Measurements from ENCODE around the gene GK2. TPM values are rescaled to one million over a fixed set of nuclear protein-coding genes. Genes with fewer than 3 reads are reported as not detected.

GK2 gene
- under 1 TPM in 1 of 4 donors, not detected in 3; 0.27 TPM for total RNA-seq

DNA sequence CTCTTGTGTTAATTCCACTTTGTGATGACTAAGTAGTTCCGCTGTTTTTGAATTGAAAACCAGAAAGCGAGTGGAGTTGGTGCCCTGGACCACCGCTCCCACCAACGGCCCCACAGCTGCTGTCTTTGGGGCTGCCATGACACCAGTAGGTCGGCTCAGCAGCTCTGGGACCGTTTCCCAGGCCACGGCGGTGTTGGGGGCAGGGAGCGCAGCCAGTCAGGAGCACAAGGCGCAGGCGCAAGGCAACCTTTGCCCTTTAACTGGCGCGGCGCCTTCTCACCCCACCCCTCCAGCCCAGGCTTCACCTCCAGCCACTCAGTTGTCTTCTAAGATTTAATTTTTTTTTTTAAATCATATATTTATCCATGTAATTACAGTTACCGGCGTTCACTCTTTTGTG, at the start of gene GK2:
GK2 (minus strand) TSS at position 166 of the 400 bp plus-strand sequence; CDS start at position 138, 28 bp downstream.
- WGBS, 2 donors: 95 to 97% methylated on average over 16 of the region's 16 CpGs
- intact Hi-C loops (cut with DNase I): no loop called here

GRCh38 chr4:79455216-79455615, 47.2 kb upstream of the GK2 start:
- Histone ChIP-seq H3K27ac (no peak overlapping the region), H3K36me3 (no peaks in the 10 kb centered on the region), H3K4me1 (no peaks in the 10 kb centered on the region), H3K9me3 (no peaks in the 10 kb centered on the region), H3K27me3 (no peaks in the 10 kb centered on the region), H3K4me3 (replicated peaks in 1 of 3) (no peak overlapping the region)
- WGBS, 2 donors: 40 to 50% methylated on average over 5 of the region's 5 CpGs
- no peak for TF ChIP-seq CTCF (IDR thresholded peaks at IDR 0.05)
- no peak for TF ChIP-seq POLR2A (IDR thresholded peaks at IDR 0.05)
- intact Hi-C loops (cut with DNase I): no loop called here
- DNase-seq: no peak

More for the DNA sequence above, at the start of gene GK2:
- Histone ChIP-seq H3K9me3 (no peaks in the 10 kb centered on the region), H3K27me3 (no peaks in the 10 kb centered on the region), H3K36me3 (no peaks in the 10 kb centered on the region), H3K4me1 (no peaks in the 10 kb centered on the region), H3K4me3 (replicated peaks in 1 of 3) (no peak within 1 kb of the TSS), H3K27ac (no peak within 1 kb of the TSS)
- TF ChIP-seq CTCF (IDR thresholded peaks at IDR 0.05) (no peak), POLR2A (IDR thresholded peaks at IDR 0.05) (no peak)
- no peak for DNase-seq

DNA sequence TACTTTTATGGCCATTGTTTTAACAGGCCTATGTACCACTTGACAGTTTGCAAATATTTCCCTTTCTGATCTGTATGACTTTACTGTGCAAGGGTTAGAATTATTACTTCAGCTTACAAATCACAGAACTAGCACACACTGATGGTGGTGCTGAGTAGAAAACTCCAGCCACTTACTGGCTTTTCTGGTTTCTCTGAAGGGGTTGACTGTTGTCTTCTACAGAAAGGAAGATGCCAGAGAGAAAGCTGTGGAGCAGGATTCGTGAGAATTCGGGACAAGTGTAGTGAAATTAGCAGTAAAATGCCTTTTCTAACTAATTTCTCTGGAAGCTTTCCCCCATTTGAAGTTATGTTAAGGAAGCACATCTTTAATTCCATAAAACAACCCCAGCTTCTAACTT, 46.6 kb upstream of the GK2 start:
- TF ChIP-seq POLR2A (IDR thresholded peaks at IDR 0.05): no peak
- TF ChIP-seq CTCF (IDR thresholded peaks at IDR 0.05): no peak
- 34 to 50% methylated on average over 2 of the region's 2 CpGs for WGBS, 2 donors
- Histone ChIP-seq H3K4me1 (no peaks in the 10 kb centered on the region), H3K27ac (no peak overlapping the region), H3K9me3 (no peaks in the 10 kb centered on the region), H3K36me3 (no peaks in the 10 kb centered on the region), H3K27me3 (no peaks in the 10 kb centered on the region), H3K4me3 (replicated peaks in 1 of 3) (no peak overlapping the region)
- no peak for DNase-seq
- intact Hi-C loops (cut with DNase I): no loop called here

GRCh38 chr4:79450053-79450452, 42.0 kb upstream of the GK2 start:
- TF ChIP-seq POLR2A (IDR thresholded peaks at IDR 0.05): no peak
- no peak for TF ChIP-seq CTCF (IDR thresholded peaks at IDR 0.05)
- Histone ChIP-seq H3K27me3 (no peaks in the 10 kb centered on the region), H3K4me3 (replicated peaks in 1 of 3) (no peak overlapping the region), H3K4me1 (no peaks in the 10 kb centered on the region), H3K36me3 (no peaks in the 10 kb centered on the region), H3K9me3 (no peaks in the 10 kb centered on the region), H3K27ac (no peak overlapping the region)
- intact Hi-C loops (cut with DNase I): no loop called here
- no peak for DNase-seq
- 70 to 84% methylated on average over 2 of the region's 2 CpGs for WGBS, 2 donors

DNA sequence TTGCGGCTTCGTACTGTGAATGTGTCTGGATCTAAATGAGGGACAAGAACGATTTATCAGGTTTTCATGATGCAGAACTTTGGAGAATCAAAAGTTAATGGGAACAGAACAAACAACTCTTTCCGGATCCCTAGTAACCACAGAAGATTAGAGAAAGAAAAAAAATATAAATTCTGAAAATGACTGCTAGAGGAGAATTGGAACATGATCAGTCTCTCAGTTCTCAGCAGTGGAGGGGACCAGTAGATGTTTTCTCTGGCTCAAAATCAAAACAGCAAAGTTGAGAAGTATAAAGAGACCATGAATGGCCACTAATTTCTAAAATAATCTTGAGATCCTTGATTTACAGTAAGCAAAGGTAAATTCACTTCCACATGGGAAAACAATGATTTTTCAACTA, 38.1 kb upstream of the GK2 start:
- Histone ChIP-seq H3K27ac (no peak overlapping the region), H3K36me3 (no peaks in the 10 kb centered on the region), H3K4me1 (no peaks in the 10 kb centered on the region), H3K27me3 (no peaks in the 10 kb centered on the region), H3K9me3 (no peaks in the 10 kb centered on the region), H3K4me3 (replicated peaks in 1 of 3) (no peak overlapping the region)
- 76 to 84% methylated on average over 4 of the region's 4 CpGs for WGBS, 2 donors
- DNase-seq: no peak
- TF ChIP-seq CTCF (IDR thresholded peaks at IDR 0.05): no peak
- no peak for TF ChIP-seq POLR2A (IDR thresholded peaks at IDR 0.05)
- intact Hi-C loops (cut with DNase I): no loop called here
